SU-DHL-6 (cell line): ENCODE measurements around the gene TROAP.

Experiments used
- CTCF ChIP-seq: fragments of 200-600 bp; sonication (generic); IDR thresholded peaks from one replicate; pipeline ENCODE4 v1.5.1; 2017; ENCODE audit warnings: antibody characterized with exemption, mild to moderate bottlenecking, low read length, moderate library complexity; ENCODE audit not compliant: insufficient read depth, poor library complexity, severe bottlenecking
- EZH2phosphoT487 ChIP-seq: fragments of 200-600 bp; sonication (generic), shearing (Covaris generic); conservative IDR thresholded peaks from 2 replicates; pipeline ENCODE4 v1.6.1; 2018; ENCODE audit warnings: mild to moderate bottlenecking, antibody characterized with exemption, low read length, moderate library complexity, mixed read lengths

GRCh38 chr12:49367381-49368239 lies 44.6 kb downstream of the TROAP start, which contains the start of gene SPATS2:
- TF ChIP-seq CTCF (no peak), EZH2phosphoT487 (no peak)
